K562 (cell line): ENCODE results near the gene DIS3L. TPM values are rescaled to one million over a fixed set of nuclear protein-coding genes. Genes with fewer than 3 reads are reported as not detected.

Experiments used
- BMI1 ChIP-seq: fragments of 150-350 bp; IDR thresholded peaks from 2 replicates; pipeline ENCODE4 v1.6.1; 2014; ENCODE audit warnings: low read length
- BRF2 ChIP-seq: IDR thresholded peaks from 3 replicates; pipeline ENCODE4 v1.6.1; 2011; ENCODE audit warnings: borderline replicate concordance, mild to moderate bottlenecking; ENCODE audit not compliant: insufficient read length, insufficient read depth
- DLX4 ChIP-seq: fragments of 250-450 bp; sonication (Bioruptor Pico); IDR thresholded peaks from 2 replicates; pipeline ENCODE4 v1.6.1; 2021; ENCODE audit warnings: mild to moderate bottlenecking
- ESRRB ChIP-seq: fragments of 250-450 bp; sonication (Bioruptor Pico); IDR thresholded peaks from 2 replicates; pipeline ENCODE4 v1.5.0; 2020; ENCODE audit warnings: mild to moderate bottlenecking, moderate library complexity, borderline replicate concordance
- ETV5 ChIP-seq: sonication (generic); formaldehyde crosslinking; IDR thresholded peaks from 2 replicates; pipeline ENCODE4 v1.4.0; 2020; ENCODE audit warnings: low read depth, mild to moderate bottlenecking, missing genetic modification reagents
- FIP1L1 ChIP-seq: fragments of 200-400 bp; formaldehyde crosslinking; IDR thresholded peaks from 2 replicates; pipeline ENCODE4 v1.6.1; 2018; ENCODE audit warnings: mild to moderate bottlenecking, low read depth, low read length; ENCODE audit not compliant: poor library complexity, severe bottlenecking
- GABPB2 ChIP-seq: fragments of 250-450 bp; sonication (Bioruptor Pico); conservative IDR thresholded peaks from 2 replicates; pipeline ENCODE4 v1.5.1; 2021; ENCODE audit warnings: mild to moderate bottlenecking
- PHB2 ChIP-seq: fragments of 450-650 bp; IDR thresholded peaks from 2 replicates; pipeline ENCODE4 v1.6.1; 2017; ENCODE audit warnings: low read depth
- RAD51 ChIP-seq: fragments of 450-650 bp; IDR thresholded peaks from 2 replicates; pipeline ENCODE4 v1.7.1; 2016; ENCODE audit warnings: low read depth, mild to moderate bottlenecking, borderline replicate concordance
- SMARCC2 ChIP-seq: fragments of 450-650 bp; IDR thresholded peaks from 2 replicates; pipeline ENCODE4 v1.6.1; 2017; ENCODE audit warnings: antibody characterized with exemption, moderate library complexity, mild to moderate bottlenecking, low read depth
- SMARCE1 ChIP-seq: fragments of 450-650 bp; IDR thresholded peaks from 2 replicates; pipeline ENCODE4 v1.7.1; 2016; ENCODE audit warnings: mild to moderate bottlenecking
- YY1 ChIP-seq, 3 experiments: IDR thresholded peaks; 2 replicates each; pipeline ENCODE4 v1.6.1; 2011; ENCODE audit warnings: low read length in 2 of 3, mild to moderate bottlenecking in 2 of 3, moderate library complexity in 2 of 3, borderline replicate concordance in 1 of 3, control low read depth in 1 of 3, low read depth in 1 of 3; ENCODE audit not compliant: insufficient read depth in 3 of 3, insufficient replicate concordance in 2 of 3, control insufficient read depth in 1 of 3, insufficient read length in 1 of 3; ENCODE audit errors: extremely low read depth in 1 of 3
- ZNF407 ChIP-seq: fragments of 450-650 bp; IDR thresholded peaks from 2 replicates; pipeline ENCODE4 v1.6.1; 2016; ENCODE audit warnings: low read depth
- ZNF668 ChIP-seq: fragments of 250-450 bp; sonication (Bioruptor Pico); IDR thresholded peaks from 2 replicates; pipeline ENCODE4 v1.8.0; 2022; ENCODE audit warnings: mild to moderate bottlenecking, inconsistent platforms
- ZNF696 ChIP-seq: fragments of 250-450 bp; sonication (Bioruptor Pico); conservative IDR thresholded peaks from 2 replicates; pipeline ENCODE4 v1.4.0; 2020; ENCODE audit warnings: mild to moderate bottlenecking, moderate library complexity
- polyA plus RNA-seq, 8 experiments: library from polyadenylated mRNA; depleted of rRNA in 4 of 8; stranded (reverse) in 5 of 8; unstranded in 3 of 8; fragments of >200 nt; fragmentation: Nextera tagmentation in 2 of 8; fragmentation: Illumina TruSeq in 1 of 8; extraction: Ambion mirVana in 2 of 8; extraction: Trizol in 1 of 8; gene quantifications; 2 replicates each; pipeline versions ENCODE4 v1.2.1 to v1.2.3, GENCODE V29; 2011 to 2014; ENCODE audit warnings: inconsistent platforms in 1 of 8, missing spikeins in 1 of 8
- total RNA-seq, 7 experiments: library from RNA; depleted of rRNA in 6 of 7; stranded (reverse); fragments of >200 nt in 6 of 7; fragmentation: Illumina TruSeq in 2 of 7; extraction: Trizol in 2 of 7; gene quantifications; 2 replicates each; pipeline versions ENCODE4 v1.2.1 to v1.2.3, GENCODE V29; 2011 to 2021; ENCODE audit warnings: low replicate concordance in 1 of 7
- TF ChIP-seq, protein P1 (sequence below): sonication (generic); formaldehyde crosslinking; IDR thresholded peaks from 2 replicates; pipeline ENCODE4 v1.5.0; 2020; ENCODE audit warnings: missing genetic modification reagents

The DIS3L gene
- total and polyA plus RNA-seq, 9 of the 15 experiments (the other 6 are each of a cell fraction or from before 2014, with no cell fraction given), result 5.9 to 34.6 (median 16.9) TPM

DNA sequence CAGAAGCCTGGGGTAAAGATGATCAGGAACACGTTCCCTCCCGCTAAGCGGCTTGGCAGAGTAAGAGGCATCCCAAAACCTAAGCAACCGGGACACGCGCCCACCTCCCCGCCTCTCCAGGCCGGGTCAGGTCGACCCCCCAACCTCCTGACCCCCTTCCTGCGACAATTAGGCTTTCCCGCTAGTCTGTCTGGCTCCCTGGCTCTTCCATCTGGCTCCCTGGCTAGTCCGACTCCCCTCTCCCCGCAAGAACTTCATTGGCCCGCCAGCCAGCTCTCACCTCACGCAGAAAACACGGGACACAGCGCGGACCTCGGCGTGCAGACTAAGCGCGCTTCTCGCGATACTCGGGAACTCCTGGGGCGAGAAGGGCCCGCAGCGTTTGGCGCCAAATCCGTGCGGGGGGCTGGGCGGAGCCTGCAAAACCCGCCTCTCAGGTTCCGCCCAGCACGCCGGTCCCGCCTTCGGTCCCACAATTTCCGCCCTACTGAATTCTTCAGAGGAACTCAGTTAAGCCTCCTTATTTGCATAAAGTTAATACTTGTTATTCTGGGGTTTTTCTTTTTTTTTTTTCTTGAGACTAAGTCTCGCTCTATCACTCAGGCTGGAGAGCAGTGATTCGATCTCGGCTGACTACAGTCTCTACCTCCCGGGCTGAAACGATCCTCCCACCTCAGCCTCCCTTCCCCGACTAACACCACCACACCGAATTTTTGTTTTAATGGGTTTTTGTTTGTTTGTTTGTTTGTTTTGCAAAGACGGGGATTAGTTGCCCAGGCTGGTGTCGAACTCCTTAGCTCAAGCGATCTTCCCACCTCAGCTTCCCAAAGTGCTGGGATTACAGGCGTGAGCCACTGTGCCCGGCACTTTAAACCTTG lies 63.2 kb downstream of the DIS3L start, which contains the start of gene TIPIN (continued):
- TF ChIP-seq ZNF407, result no peak
- no peak for TF ChIP-seq PHB2
- TF ChIP-seq BMI1, result no peak
- TF ChIP-seq, protein P1, sequence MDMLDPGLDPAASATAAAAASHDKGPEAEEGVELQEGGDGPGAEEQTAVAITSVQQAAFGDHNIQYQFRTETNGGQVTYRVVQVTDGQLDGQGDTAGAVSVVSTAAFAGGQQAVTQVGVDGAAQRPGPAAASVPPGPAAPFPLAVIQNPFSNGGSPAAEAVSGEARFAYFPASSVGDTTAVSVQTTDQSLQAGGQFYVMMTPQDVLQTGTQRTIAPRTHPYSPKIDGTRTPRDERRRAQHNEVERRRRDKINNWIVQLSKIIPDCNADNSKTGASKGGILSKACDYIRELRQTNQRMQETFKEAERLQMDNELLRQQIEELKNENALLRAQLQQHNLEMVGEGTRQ (CRISPR knock-in tag), result no peak
- no peak for TF ChIP-seq ETV5
- no peak for TF ChIP-seq GABPB2 (CRISPR knock-in tag)
- TF ChIP-seq ZNF696 (CRISPR knock-in tag), result no peak
- no peak for TF ChIP-seq RAD51
- no peak for TF ChIP-seq ZNF668 (CRISPR knock-in tag)
- TF ChIP-seq FIP1L1, result no peak
- no peak for TF ChIP-seq ESRRB (CRISPR knock-in tag)
- TF ChIP-seq DLX4 (CRISPR knock-in tag), result no peak
- peak in 2 of 3 experiments; percentile 25 to 74 for TF ChIP-seq YY1 (IDR thresholded peaks at IDR 0.05; ENCODE audit: borderline replicate concordance in 1 of 3, control insufficient read depth in 1 of 3, extremely low read depth in 1 of 3, insufficient read depth in 3 of 3, insufficient read length in 1 of 3, insufficient replicate concordance in 2 of 3, low read depth in 1 of 3, low read length in 2 of 3)
- peak; percentile 36 for TF ChIP-seq SMARCE1
- no peak for TF ChIP-seq SMARCC2
- TF ChIP-seq BRF2, result no peak
